Endothelial cell of umbilical vein (primary cell): Measurements from ENCODE around the gene BUD31. TPM values are rescaled to one million over a fixed set of nuclear protein-coding genes. Genes with fewer than 3 reads are reported as not detected.

Experiments
- BruUV-seq: library from RNA; stranded (reverse); fragments of 400-500 nt; replicated peaks from 2 replicates; lab custom pipeline; 2021; lab: Mats Ljungman, UMichigan
- CTCF ChIA-PET: fragments of 300-600, 350-600 bp; sonication (Branson Sonifier 250); formaldehyde crosslinking; loops from one replicate; lab custom pipeline; 2021; ENCODE audit warnings: antibody characterized with exemption, inconsistent platforms; lab: Charles Lee
- POLR2A ChIA-PET: fragments of 300-600, 350-600 bp; sonication (Branson Sonifier 250); formaldehyde crosslinking; loops from one replicate; lab custom pipeline; 2021; ENCODE audit warnings: antibody characterized with exemption, inconsistent platforms; lab: Charles Lee
- DNase-seq: peaks from one replicate; pipeline ENCODE4 v3.0.0-alpha.2; 2011; ENCODE audit warnings: low read depth, low spot score
- FAIRE-seq: peaks from 2 replicates; lab custom pipeline; 2011; peaks lifted over from hg19 to GRCh38; lab: Jason Lieb, UNC
- H2AFZ ChIP-seq: 2 replicates; pipeline ENCODE4 v1.6.0; 2012; ENCODE audit warnings: low read depth, low read length, control low read depth, inconsistent platforms
- H3K27ac ChIP-seq: 2 replicates; pipeline ENCODE4 v1.5.1; 2011; ENCODE audit warnings: low read depth, mild to moderate bottlenecking, control low read depth, low read length, moderate library complexity; ENCODE audit not compliant: insufficient read depth
- H3K27me3 ChIP-seq, 2 experiments: 2 replicates each; pipeline versions ENCODE4 v1.6.0 to v1.6.1; 2011; ENCODE audit warnings: low read length in 2 of 2, mixed read lengths in 1 of 2; ENCODE audit not compliant: control insufficient read depth in 2 of 2, insufficient read depth in 2 of 2
- H3K36me3 ChIP-seq, 2 experiments: 2 replicates in 1 of 2; 3 replicates in 1 of 2; pipeline ENCODE4 v1.5.1; 2011; ENCODE audit warnings: low read length in 2 of 2, mild to moderate bottlenecking in 1 of 2, moderate library complexity in 1 of 2; ENCODE audit not compliant: control insufficient read depth in 2 of 2, insufficient read depth in 2 of 2; ENCODE audit errors: extremely low read depth in 1 of 2
- H3K4me1 ChIP-seq: 3 replicates; pipeline ENCODE4 v1.5.1; 2011; ENCODE audit warnings: mild to moderate bottlenecking, low read length; ENCODE audit not compliant: control insufficient read depth, insufficient read depth; ENCODE audit errors: extremely low read depth
- H3K4me2 ChIP-seq: 2 replicates; pipeline ENCODE4 v1.6.1; 2011; ENCODE audit warnings: low read length, control low read depth, mixed read lengths; ENCODE audit not compliant: insufficient read depth
- H3K4me3 ChIP-seq, 3 experiments: fragments of 200-600 bp in 1 of 3; sonication (generic), shearing (Covaris generic) in 1 of 3; replicated peaks in 1 of 3; 2 replicates each; pipeline ENCODE4 v1.5.1; 2011 to 2016; ENCODE audit warnings: control low read depth in 3 of 3, low read length in 3 of 3, mild to moderate bottlenecking in 2 of 3, inconsistent platforms in 1 of 3, low read depth in 1 of 3, moderate library complexity in 1 of 3; ENCODE audit not compliant: insufficient read depth in 1 of 3
- H3K79me2 ChIP-seq: 2 replicates; pipeline ENCODE4 v1.6.0; 2012; ENCODE audit warnings: low read length, inconsistent platforms; ENCODE audit not compliant: control insufficient read depth, insufficient read depth
- H3K9ac ChIP-seq: replicated peaks from 2 replicates; pipeline ENCODE3; 2011; ENCODE audit warnings: low read length, control low read depth; ENCODE audit not compliant: insufficient read depth; ENCODE audit errors: extremely low read depth
- H3K9me1 ChIP-seq: replicated peaks from 3 replicates; pipeline ENCODE4 v1.6.0; 2011; ENCODE audit warnings: mild to moderate bottlenecking, low read length; ENCODE audit not compliant: control insufficient read depth, insufficient read depth; ENCODE audit errors: extremely low read depth
- H3K9me3 ChIP-seq: replicated peaks from 2 replicates; pipeline ENCODE4 v1.5.1; 2012; ENCODE audit warnings: low read length, inconsistent platforms; ENCODE audit not compliant: control insufficient read depth, insufficient read depth
- H4K20me1 ChIP-seq: replicated peaks from 2 replicates; pipeline ENCODE3; 2011; ENCODE audit warnings: mild to moderate bottlenecking, low read length; ENCODE audit not compliant: control insufficient read depth, insufficient read depth; ENCODE audit errors: extremely low read depth
- CTCF ChIP-seq, 2 donors: IDR thresholded peaks; 1 replicate in 1 of 2; 2 replicates in 1 of 2; pipeline ENCODE4 v1.5.1; 2011; ENCODE audit warnings: low read length in 2 of 2, mild to moderate bottlenecking in 2 of 2, moderate library complexity in 2 of 2, control low read depth in 1 of 2, inconsistent platforms in 1 of 2, low read depth in 1 of 2; ENCODE audit not compliant: insufficient read depth in 1 of 2; ENCODE audit errors: extremely low read depth in 1 of 2
- EZH2 ChIP-seq: IDR thresholded peaks from 2 replicates; pipeline ENCODE4 v1.6.1; 2012; ENCODE audit warnings: borderline replicate concordance, low read depth, mild to moderate bottlenecking, moderate library complexity, low read length, inconsistent platforms; ENCODE audit not compliant: severe bottlenecking
- FOS ChIP-seq: IDR thresholded peaks from 2 replicates; pipeline ENCODE4 v1.6.1; 2011; ENCODE audit warnings: mild to moderate bottlenecking, low read length, moderate library complexity, borderline replicate concordance; ENCODE audit not compliant: insufficient read depth
- GATA2 ChIP-seq: IDR thresholded peaks from 2 replicates; pipeline ENCODE4 v1.7.0; 2011; ENCODE audit warnings: low read depth, mild to moderate bottlenecking, moderate library complexity, mixed read lengths, low read length; ENCODE audit not compliant: insufficient read length, insufficient read depth
- JUN ChIP-seq: IDR thresholded peaks from 2 replicates; pipeline ENCODE4 v1.6.1; 2011; ENCODE audit warnings: borderline replicate concordance, low read depth; ENCODE audit not compliant: insufficient read length, insufficient read depth
- MAX ChIP-seq: IDR thresholded peaks from 2 replicates; pipeline ENCODE4 v1.6.1; 2011; ENCODE audit not compliant: insufficient read depth, insufficient read length
- MYC ChIP-seq: IDR thresholded peaks from one replicate; pipeline ENCODE4 v1.6.1; 2011; ENCODE audit warnings: mild to moderate bottlenecking, low read depth, low read length
- POLR2AphosphoS5 ChIP-seq: IDR thresholded peaks from 2 replicates; pipeline ENCODE4 v1.6.1; 2012; ENCODE audit warnings: low read depth, mild to moderate bottlenecking, control low read depth, low read length, moderate library complexity; ENCODE audit not compliant: insufficient read depth
- dilution Hi-C: fragments of 300-500 bp; cut with MboI; formaldehyde crosslinking; loops from one replicate; pipeline ENCODE4 v1.15.0; 2019; ENCODE audit warnings: low sequenced_read_pairs; ENCODE audit not compliant: extremely low pct_ligation_motif_present
- intact Hi-C: fragments of 100-400 bp; cut with micrococcal nuclease; formaldehyde crosslinking; loops from one replicate; pipeline ENCODE4 v1.10.0; 2022
- polyA plus RNA-seq, 4 experiments: library from polyadenylated mRNA; depleted of rRNA in 3 of 4; stranded (reverse) in 3 of 4; unstranded in 1 of 4; fragments of >200 nt; gene quantifications; 2 replicates each; pipeline versions ENCODE4 v1.2.1 to v1.2.3, GENCODE V29; 2011 to 2012; ENCODE audit warnings: missing spikeins in 1 of 4
- total RNA-seq: library from RNA; stranded (reverse); gene quantifications from 2 replicates; pipeline ENCODE4 v1.2.3, GENCODE V29; 2021

Gene BUD31
- total and polyA plus RNA-seq, 2 donors (not counting 3 experiments of a cell fraction or from before 2014, with no cell fraction given), result 67.8 to 122 TPM

GRCh38 chr7:99433158-99433557, 24.4 kb downstream of the BUD31 start:
- Histone ChIP-seq H3K9me3 (no peaks in the 10 kb centered on the region), H4K20me1 (no peaks in the 10 kb centered on the region), H3K9me1 (no peaks in the 10 kb centered on the region), H3K27me3 (no peaks in the 10 kb centered on the region), H3K9ac (no peak overlapping the region), H3K4me1 (peaks cover 6% of the 10 kb centered on the region), H3K27ac (no peak overlapping the region), H3K79me2 (peaks cover 18% of the 10 kb centered on the region), H3K4me3 (no peak overlapping the region), H3K4me2 (no peak overlapping the region), H2AFZ (no peak overlapping the region), H3K36me3 (peaks cover 4 to 39% of the 10 kb centered on the region in 2 experiments)
- BruUV-seq, result no TSS peak
- intact Hi-C loops, result no loop called here
- no peak for FAIRE-seq
- ChIA-PET CTCF (interaction anchor here (0.7 to 0.8 kb wide), 2 partner anchors 10 to 13 kb away, joined by 3 to 4 read pairs; no protein-coding TSS in a partner anchor), POLR2A (no interaction called here)
- DNase-seq, result no peak
- dilution Hi-C loops, result no loop called here
- no peak for TF ChIP-seq JUN
- no peak for TF ChIP-seq CTCF (IDR thresholded peaks at IDR 0.05; ENCODE audit: extremely low read depth in 1 of 2, insufficient read depth in 1 of 2, low read depth in 1 of 2, low read length in 2 of 2)
- no peak for TF ChIP-seq EZH2
- TF ChIP-seq POLR2AphosphoS5, result no peak
- no peak for TF ChIP-seq FOS
- TF ChIP-seq MYC, result no peak
- no peak for TF ChIP-seq MAX
- no peak for TF ChIP-seq GATA2
